Stimulated activated CD8-positive, alpha-beta memory T cell treated with anti-CD3 and anti-CD28 coated beads, Interleukin-12 subunit alpha, Interleukin-12 subunit beta, amount 100 ng/mL, for 24 hours (primary cell): Measurements from ENCODE around the gene AGGF1.
"Not testable (repeated sequence)": the region's sequence is repeated elsewhere in the genome, so short reads cannot be mapped to it uniquely, and the experiment has no call there.

ENCODE experiments used
- DNase-seq: peaks from one replicate; pipeline ENCODE4 v3.0.0-alpha.2; 2020; ENCODE audit errors: extremely low read depth

AGGF1 gene

DNA sequence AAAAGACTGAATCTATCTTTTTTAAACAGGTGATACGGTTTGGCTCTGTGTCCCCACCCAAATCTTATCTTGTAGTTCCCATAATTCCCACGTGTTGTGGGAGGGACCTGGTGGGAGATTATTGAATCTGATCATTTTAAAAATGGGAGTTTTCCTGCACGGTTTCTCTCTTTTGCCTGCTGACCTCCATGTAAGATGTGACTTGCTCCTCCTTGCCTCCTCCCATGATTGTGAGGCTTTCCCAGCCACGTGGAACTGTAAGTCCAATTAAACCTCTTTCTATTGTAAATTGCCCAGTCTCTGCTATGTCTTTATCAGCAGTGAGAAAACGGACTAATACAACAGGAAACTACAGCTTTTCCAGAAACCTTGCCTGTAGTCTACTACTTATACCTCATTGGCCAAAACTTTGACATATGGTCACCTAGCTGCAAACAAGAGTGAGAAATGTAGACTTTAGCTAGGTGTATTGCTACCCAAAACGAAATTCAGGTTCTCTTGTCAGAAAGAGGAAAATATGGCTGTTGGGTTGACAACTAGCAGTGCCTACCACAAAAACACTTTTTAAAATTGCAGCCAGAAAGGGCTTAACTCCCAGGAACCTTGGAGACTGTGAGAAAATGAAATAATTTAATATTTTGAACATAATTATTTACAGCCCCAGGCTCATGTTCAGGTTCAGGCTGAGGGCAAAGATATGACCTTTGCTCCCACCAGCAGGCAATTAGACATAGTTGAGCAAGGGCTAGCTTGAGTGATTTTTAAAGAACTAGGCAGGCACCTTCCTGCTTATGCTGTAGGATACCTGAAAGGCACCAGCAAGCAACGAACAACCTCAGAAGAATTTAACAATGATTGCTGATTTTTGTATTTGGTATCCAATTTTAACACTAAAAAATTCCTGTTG lies 7.4 kb upstream of the AGGF1 start:
- no peak for DNase-seq

DNA sequence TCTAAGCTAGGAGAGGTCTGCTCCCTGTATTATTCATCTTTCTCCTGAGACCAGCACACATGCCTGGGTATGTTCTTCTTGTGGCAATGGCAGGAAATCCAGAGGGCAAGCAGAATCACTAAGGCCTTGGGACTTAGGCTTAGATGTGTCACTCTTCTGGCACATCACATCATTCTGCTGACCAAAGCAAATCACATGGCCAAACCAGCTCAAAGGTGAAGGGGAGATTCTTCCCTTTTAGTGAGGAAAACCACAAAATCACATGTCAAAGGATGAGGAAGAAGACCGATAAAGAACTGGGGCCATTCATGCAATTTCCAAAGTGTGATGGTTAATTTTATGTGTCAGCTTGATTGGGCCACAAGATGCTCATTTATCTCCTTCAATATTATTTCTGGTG lies 5.7 kb upstream of the AGGF1 start:
- DNase-seq: no peak

DNA sequence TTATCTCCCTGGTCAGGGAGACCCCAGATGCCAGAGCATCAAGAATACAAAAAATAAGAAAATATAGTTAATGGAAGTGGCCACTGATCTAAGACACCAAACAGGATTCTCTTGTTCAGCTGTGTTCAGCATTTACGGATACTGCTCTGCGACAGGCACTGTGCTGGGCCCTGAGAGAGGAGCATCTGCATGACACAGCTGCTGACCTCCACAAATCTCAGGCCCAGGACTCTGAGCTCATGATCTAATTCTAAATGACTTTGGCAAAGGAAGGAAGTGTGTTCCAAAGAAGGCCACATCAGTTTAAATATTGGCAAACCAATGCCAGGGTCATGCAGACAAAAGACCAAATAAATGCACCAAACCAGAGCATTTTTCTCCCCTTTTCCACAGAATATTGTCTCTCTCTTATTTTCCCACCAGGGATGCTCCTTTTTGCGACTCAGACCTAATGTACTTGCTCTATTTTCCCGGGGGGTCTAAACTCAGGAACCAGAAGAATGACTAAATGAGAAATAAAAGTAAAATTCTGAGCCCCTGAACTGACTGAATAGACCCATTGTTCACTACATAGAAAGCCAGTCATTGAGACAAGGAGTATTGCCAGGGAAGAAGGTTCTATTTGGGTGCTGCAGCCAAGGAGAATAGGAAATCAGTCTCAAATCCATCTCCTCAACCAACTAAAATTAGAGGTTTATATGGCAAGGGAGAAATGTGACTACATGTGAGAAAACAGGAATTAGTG lies 1.4 kb upstream of the AGGF1 start:
- DNase-seq: no peak

DNA sequence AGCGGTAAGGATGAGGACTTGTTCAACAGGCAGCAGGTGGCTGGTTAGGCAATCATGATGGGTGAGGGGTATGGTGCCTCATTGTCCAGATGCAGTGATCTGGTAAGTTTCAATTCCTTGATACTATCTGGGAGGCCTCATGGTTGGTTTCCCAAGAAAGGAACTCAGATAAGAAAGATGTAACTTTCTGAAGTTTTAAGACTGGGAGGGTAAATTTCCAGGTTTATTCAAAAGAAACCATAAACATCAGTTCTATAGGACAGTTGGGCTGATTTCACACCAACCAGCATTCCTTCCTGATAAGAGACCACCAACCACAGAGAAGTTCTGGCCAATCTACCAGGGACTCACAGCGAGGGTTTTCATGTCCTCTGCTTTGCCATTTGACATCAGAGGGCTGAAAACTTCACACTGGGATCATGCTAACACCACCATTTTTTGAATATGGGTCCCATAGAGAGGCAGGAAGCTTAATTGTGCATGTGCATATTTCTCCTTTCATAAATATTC lies 773 bp upstream of the AGGF1 start:
- DNase-seq: no peak

DNA sequence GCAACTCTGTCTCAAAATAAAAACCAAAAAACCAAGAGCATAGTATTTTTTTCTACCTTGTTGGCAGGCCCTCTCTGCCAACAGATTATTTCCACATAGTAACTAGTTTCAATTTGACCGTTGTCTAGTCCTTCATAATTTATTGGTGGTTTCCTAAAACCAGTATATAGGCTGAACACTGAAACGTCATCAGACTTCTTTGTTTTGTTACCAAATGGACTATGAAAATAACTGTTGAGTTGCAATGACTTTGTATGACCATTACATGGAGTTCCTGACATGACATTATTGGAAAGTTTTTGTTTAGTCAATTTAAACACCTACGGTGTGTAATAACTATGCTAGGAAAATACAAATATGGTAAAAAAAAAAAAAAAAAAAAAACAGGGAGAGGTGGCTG lies 1.7 kb downstream of the AGGF1 start:
- no peak for DNase-seq

DNA sequence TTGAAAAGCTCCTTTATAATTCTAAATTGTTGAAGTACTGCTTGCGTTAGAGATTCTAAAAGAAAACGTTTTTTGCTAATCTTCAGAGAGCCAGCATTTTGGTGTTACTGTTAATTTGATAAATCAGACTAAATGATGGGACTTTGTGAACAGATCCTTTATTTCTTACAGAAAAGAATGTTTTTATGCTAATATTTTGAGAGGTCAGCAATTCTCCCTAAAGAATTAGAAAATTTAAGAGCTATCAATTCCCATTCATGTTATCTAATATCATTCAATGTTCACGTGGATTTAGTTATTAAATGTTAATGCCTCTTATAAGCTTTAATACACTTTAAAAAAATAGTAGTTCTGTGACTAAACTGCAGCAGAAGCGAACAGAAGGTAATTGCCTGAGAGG lies 2.4 kb downstream of the AGGF1 start:
- no peak for DNase-seq

DNA sequence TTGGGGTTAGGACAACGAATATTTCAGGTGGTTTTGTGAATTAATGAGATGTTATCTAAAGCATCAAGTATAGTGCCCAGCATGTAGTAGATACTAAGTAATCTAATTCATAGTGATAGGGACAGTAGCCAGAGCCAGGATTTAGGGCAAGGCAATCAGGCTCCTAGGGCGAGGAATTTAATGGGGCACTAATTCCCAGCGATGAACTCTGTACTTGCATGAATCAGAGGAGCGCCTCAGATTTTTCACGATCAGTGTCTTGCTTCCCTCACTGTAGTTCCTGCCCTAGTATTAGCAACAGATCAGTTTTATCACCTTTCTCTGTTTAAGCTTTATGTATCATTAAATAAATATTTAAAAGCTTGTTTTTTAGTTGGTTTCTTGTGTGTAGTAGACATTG lies 3.1 kb downstream of the AGGF1 start:
- DNase-seq: no peak

DNA sequence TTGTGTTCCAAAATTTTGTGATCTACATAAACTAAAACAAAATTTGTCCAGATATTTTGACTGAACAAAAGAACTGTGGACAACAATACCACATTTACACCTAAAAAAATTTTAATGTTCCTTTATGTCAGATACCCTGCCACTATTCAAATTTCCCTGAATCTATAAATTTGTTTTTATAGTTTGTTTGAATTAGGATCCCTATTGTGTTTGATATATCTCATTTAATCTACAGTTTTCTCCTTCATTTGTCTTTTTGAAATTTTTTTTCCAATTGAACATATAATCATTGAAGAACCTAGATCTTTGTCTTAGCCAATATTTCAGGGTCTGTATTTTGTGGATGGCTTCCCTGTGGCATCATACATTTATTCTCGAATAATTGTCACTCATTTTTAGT lies 5.7 kb downstream of the AGGF1 start:
- DNase-seq: no peak

DNA sequence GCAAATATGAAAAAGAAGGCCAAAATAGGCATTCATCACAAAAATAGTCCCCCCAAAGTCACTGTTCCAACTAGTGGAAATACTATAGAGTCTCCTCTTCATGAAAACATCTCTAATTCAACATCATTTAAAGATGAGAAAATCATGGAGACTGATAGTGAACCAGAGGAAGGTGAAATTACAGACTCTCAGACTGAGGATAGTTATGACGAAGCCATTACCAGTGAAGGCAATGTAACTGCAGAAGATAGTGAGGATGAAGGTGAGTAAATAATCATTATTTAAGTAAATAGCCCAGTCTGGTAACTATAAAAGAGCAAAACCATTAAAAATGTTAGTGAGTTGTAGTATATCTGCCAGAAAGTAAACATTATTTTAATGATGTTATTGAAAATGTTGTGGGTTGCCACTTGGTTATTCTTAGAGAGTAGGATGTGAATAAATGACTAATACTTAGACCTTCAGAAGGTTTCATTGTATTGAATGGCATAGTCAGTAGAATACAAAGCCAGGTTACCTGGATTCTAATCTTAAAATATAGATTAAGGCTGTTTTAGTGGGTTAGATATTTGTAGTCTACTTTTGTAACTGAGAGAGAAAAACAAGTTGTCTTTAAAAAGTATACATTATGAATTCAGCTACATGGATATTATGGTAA lies 16.3 kb downstream of the AGGF1 start:
- DNase-seq: no peak

DNA sequence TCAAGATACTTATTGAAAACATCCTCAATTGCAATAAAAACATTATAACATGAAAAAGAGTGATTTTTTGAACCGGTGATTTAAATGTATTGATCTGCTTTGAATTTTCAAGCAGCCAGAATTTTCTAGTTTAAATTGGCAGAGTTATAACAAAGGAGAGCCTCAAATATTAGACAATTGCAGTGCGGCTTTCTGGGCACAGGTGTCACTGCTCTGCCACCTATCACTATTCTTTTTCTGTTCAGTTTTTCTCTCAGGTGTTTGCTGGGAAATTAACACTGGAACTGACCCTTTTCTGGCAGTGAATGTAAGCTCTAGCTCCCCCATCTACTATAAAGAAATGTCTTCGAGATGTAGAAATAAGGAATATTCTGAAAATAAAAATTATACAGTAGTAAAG lies 33.8 kb downstream of the AGGF1 start:
- DNase-seq: no peak

DNA sequence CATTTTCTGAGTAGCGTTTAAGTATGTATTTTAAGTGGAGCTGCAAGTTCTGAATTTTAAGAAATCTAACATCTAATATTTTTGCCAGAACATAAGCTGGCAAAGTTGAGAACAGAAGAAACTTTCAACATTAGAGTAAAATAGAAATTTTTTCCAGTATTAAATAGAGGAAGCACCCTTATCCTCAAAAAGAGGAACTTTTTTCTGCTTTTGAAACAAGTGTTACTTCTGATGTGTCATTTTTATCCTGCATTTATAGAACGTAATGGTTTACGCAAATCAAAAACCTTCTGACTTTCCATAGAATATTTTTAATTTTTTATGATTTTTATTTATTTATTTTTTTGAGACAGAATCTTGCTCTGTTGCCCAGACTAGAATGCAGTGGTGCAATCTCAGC lies 35.1 kb downstream of the AGGF1 start:
- no peak for DNase-seq

DNA sequence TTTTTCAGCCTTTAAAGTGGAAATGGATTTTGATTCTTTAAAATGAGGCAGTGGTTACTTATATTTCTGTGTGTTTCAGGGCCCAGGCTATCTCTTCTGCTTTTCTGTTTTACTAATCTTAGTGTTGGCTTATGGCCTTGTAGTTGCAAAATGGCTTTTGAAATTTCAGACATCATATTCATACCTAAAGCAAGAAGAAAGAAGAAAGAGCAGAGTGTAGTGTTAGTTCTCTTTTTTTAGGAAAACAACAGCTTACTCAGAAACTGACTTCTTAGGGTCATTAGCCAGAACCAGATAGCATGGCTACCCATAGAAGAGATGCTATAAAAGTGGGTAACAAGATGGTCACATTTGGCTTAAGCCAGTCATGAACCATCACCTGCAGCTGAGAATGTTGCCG lies 36.0 kb downstream of the AGGF1 start:
- DNase-seq: no peak

DNA sequence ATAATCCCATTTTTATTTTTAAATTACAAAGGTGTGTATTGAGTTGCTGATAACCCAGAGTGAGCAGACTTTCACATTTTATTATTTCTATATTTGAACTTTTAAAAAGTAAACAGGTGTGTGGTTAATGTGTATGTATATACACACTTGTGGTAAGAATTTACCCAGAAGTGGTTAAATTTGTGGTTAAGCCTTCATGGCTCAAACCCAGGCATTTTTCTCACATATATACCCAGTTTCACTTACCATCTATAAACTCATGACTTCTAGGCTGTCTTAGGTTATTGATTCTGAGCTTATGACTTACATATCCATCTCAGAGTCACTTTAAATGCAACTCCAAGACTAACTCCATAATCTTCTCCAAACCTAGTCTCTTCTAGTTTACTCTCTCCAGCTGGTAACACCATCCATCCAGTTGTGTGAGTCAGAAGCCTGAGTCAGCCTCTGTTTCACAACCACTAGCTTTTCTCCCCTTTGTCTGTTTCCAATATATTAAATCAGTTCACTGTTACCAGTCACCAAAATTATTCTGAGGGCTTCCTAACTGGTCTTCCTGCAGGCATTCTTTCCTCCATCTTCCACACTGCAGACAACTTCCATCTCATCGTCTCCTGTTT lies 36.7 kb downstream of the AGGF1 start:
- DNase-seq: no peak

DNA sequence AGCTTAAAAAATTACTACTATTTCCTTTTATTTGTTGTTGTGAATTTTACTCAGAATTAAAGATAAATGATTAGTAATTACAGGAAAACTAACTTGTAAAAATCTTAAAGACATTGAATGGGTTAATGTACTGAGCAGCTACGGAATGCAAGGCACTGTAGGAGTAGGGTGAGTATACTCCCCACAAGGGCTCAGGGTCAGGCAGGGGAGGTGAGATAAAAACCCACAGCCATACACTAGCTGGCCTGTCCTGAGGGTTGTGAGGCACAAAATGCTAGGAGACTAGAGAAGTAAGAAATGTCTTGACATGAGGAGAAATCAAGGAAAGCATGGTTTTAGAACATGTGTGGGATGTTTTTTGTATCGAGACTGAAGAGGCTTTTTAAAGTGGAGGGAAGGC lies 43.5 kb downstream of the AGGF1 start:
- no peak for DNase-seq

DNA sequence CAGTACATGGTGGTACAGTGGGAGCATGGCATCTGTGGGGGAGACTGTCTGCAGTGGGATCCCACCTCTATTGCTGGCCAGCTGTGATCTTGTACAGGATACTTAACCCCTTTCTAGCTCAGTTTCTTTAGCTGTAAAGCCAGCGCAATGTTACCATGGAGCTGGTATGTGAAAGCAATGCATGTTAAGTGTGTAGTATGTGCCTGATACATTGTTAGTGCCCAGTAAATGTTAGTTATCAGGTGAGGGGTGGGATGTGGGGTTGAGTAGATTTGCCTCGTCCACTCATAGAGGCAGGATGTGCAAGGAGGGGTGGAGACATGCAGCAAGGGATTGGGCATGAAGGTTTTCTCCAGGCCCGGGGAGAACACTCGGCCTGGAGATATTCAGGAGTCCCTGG lies 44.5 kb downstream of the AGGF1 start:
- no peak for DNase-seq

DNA sequence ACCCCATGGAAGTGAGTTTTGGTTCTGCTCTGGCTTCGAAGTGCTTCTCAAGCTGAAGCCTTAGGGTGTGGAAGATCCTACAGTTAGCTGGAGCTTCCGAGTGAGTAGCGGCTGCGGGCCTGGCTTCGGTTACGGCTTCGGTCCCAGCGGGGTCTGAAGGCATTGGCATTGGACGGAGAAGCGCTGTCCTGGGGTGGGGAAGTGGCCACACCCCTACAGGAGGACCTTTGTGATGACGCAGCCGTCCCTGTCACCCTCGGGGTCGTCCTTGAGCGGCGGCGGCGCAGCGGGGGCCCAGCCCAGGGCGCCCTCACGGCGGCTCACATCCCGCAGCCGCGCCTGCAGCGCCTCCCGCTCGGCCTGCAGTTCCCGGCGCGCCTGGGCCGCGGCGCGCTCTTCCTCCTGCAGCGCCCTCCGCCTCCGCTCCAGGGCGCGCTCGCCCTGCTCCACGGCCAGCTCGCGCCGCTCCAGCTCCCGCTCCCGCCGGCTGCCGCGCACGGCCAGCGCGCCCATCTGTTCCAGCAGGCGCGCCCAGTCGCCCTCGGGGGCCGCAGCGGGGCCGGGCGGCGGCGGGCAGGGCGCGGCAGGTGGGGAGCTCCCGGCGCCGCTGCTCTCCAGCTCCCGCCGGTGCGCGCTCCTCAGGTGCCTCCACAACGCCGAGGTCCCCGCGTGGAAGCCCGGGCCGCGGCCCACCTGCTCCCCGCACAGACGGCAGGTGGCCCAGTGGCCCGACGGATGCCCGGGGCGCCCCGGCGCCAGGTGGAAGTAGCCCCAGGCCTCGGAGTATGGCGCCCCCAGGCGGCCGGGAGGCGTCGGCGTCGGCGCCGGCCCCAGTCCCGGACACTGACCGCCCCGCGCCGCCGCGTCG lies 47.0 kb downstream of the AGGF1 start:
- no peak for DNase-seq

DNA sequence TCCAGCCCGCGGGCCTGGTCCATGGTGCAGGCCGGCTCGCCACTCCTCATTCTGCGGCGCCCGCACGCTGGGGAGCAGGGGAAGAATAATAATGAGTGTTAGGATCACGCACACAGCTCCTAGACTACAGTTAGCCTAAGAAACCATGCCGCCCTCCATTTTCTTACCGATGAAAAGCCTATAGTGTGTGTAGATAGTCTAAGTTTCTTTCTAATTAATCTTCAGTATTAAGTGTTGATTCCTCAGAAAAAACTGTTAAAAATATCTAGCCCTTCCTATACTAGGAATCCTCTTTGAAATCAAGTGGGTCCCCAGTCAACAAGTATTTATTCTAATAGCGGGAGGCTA lies 47.6 kb downstream of the AGGF1 start:
- no peak for DNase-seq

DNA sequence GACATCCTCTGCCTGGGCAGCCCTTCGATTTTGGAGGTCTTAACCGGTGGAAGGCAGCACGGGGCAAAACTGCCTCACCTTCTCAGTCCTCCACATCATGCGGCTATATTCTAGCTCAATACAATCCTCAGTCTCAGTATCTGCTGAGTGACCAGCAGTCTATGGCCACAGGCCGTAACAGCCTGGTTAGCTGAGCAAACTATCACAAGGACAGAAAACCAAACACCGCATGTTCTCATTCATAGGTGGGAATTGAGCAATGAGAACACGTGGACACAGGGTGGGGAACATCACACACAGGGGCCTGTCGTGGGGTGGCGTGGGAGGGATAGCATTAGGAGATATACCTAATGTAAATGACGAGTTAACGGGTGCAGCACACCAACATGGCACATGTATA lies 50.3 kb downstream of the AGGF1 start:
- DNase-seq: not testable (repeated sequence)

DNA sequence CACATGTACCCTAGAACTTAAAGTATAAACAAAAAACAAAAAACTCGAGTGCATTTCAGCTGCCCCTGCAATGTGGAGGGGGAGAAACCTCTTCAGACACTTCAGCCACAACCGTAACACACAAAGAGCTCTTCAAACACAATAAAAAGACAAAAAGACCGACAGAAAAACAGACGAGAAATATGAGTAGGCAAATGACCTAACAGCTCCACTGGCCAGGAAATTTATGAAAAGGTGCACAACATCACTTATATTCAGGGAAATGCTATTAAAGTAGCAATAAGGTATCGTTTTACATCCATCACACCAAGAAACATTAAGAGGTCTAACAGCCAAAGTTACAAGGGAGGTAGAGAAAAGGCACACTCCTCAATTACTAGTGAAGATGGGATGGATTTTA lies 50.7 kb downstream of the AGGF1 start:
- DNase-seq: no peak

DNA sequence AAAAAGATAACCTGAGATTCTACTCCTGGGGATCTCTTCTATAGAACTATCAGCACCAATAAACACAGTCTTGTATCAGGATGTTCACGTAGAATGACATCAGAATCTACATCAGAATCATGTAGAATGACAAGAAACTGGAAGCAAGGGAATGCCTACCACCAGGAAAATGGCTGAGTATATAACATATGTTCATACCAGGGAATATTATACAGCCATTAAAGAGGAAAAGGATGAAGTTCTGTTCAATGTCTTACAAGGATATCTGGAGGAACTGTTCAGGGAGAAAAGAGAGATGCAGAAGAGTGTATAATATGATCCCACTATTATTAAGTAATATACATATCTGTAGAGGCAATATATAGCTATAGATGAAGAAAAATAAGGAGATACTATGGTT lies 52.1 kb downstream of the AGGF1 start:
- no peak for DNase-seq

DNA sequence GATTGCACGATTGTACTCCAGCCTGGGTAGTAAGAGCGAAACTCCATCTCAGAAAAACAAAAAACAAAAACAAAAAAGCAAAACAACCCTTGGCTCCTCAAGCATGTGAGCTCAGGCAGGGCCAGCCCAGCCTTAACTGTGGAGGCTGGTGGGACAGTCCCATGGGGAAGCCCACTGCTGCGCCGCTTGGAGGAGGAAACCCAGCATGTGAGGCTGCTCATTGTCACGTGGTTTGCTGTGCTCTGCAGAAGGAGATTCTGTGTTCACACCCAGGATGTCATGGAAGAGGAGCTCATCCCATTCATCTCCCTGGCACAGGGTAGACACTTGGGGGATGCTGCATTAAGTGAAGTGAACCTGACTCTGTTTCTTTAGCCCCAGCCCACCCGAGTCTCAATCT lies 52.9 kb downstream of the AGGF1 start:
- no peak for DNase-seq
